Measurements from ENCODE around the gene ING5. TPM values are rescaled to one million over a fixed set of nuclear protein-coding genes. Genes with fewer than 3 reads are reported as not detected.

The ING5 gene
- total RNA-seq, 4 donors from 2014 or later = 37.4 to 94.3 (median 56.3) TPM

DNA sequence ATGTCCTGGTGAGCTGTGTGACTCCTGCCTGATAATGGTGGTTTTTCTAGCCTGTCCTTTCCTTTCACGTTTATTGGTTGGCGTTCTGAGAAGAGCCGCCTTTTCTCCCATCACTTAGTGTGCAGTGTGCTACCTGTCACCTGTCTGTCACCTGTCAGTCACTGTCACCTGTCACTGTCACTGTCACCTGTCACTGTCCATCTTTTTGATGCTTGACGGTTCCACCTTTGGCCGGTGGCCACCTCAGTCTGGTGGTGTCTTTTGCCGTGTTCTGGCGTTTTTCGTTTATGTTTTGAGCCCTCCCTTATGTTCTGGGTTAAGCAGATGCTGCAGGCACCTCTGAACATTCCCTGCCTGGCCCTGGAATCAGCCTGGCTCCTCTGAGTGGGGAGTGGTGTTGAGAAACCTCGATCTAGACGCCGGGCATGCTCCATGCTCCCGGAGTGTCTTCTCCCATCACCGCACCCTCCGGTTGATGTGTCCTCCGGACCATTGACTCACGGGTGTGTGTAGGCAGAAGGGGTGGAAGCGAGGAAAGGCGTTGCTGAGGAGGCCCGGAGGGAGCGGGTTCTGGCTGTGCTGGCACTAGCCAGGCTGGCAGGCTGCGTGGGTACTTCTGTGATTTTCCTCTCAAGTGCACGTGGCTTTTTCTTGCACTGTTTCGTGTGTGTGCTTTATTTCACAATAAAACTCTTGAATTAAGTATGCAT lies 36.0 kb upstream of the ING5 start:
- no peaks in the 10 kb centered on the region for H3K9me3 ChIP-seq

DNA sequence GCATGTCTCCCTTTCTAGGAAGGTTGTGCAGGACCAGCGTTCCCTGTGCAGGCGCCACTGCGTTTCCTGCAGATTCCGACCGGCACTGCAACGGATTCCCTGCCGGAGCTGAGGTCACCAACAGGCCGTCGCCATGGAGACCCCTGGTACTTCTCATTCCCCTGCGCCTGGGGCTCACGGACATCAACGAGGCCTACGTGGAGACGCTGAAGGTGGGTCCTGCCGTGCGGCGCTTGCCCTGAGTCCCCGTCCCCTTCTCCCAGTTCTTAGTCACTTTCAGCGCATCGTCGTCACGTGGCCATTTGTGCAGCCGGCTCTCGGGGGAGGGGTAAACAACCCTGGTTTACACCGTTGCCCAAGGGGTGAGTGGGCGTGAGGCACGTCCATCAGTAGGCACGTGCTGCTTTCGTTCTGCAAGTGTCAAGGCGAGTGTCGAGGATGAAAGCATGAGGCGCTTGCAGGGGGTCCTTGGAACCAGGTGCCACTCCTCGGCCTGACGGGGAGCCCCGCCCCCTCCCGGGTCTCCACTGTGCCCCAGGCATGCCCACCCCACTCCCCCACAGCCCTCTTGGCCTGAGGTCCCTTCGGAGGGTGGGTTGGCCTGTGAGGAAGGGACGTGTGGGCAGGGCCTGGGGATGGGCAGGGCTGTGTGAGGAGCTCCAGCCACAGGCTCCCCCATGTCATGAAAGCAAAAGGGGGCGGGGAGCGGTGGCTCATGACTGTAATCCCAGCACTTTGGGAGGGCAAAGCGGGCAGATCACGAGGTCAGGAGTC lies 35.0 kb upstream of the ING5 start:
- WGBS, 2 donors (ENCODE audit: low coverage in 1 of 2) = 85 to 90% methylated on average over 4 to 42 of the region's 42 CpGs
- TF ChIP-seq EP300 (IDR thresholded peaks at IDR 0.05; ENCODE audit: low read depth) = no peak
- no peak for TF ChIP-seq POLR2A (IDR thresholded peaks at IDR 0.05)
- TF ChIP-seq, protein P1, sequence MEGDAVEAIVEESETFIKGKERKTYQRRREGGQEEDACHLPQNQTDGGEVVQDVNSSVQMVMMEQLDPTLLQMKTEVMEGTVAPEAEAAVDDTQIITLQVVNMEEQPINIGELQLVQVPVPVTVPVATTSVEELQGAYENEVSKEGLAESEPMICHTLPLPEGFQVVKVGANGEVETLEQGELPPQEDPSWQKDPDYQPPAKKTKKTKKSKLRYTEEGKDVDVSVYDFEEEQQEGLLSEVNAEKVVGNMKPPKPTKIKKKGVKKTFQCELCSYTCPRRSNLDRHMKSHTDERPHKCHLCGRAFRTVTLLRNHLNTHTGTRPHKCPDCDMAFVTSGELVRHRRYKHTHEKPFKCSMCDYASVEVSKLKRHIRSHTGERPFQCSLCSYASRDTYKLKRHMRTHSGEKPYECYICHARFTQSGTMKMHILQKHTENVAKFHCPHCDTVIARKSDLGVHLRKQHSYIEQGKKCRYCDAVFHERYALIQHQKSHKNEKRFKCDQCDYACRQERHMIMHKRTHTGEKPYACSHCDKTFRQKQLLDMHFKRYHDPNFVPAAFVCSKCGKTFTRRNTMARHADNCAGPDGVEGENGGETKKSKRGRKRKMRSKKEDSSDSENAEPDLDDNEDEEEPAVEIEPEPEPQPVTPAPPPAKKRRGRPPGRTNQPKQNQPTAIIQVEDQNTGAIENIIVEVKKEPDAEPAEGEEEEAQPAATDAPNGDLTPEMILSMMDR (IDR thresholded peaks at IDR 0.05) = no peak
- H3K9me3 ChIP-seq = no peaks in the 10 kb centered on the region
- in situ Hi-C loops (cut with MboI; ENCODE audit: low pct_ligation_motif_present in 1 of 4, low pct_unique_long_range_greater_than_20kb in 1 of 4, low sequenced_read_pairs in 3 of 4) (no loop called here), intact Hi-C loops (cut with DNase I; ENCODE audit: low total_unique reads) (no loop called here)
- no peak for DNase-seq
- H3K4me1 ChIP-seq = no peaks in the 10 kb centered on the region
- H3K27ac ChIP-seq = no peak overlapping the region
- peaks cover 0 to 18% (median 5%) of the 10 kb centered on the region in 4 donors for H3K36me3 ChIP-seq
- no peak overlapping the region for H3K4me3 ChIP-seq
- no peaks in the 10 kb centered on the region for H3K27me3 ChIP-seq

More for the DNA sequence above, 36.0 kb upstream of the ING5 start:
- H3K4me1 ChIP-seq = no peaks in the 10 kb centered on the region
- no peak overlapping the region for H3K4me3 ChIP-seq
- peaks cover 0 to 18% (median 5%) of the 10 kb centered on the region in 4 donors for H3K36me3 ChIP-seq
- TF ChIP-seq POLR2AphosphoS5 (IDR thresholded peaks at IDR 0.05) (no peak), POLR2A (IDR thresholded peaks at IDR 0.05) (no peak), EP300 (IDR thresholded peaks at IDR 0.05; ENCODE audit: low read depth) (no peak)
- TF ChIP-seq, protein P1 (IDR thresholded peaks at IDR 0.05) = no peak
- DNase-seq = no peak
- in situ Hi-C loops (cut with MboI; ENCODE audit: low pct_ligation_motif_present in 1 of 4, low pct_unique_long_range_greater_than_20kb in 1 of 4, low sequenced_read_pairs in 3 of 4) (no loop called here), intact Hi-C loops (cut with DNase I; ENCODE audit: low total_unique reads) (no loop called here)
- WGBS, 2 donors (ENCODE audit: low coverage in 1 of 2) = 89 to 95% methylated on average over 8 to 23 of the region's 23 CpGs
- no peak overlapping the region for H3K27ac ChIP-seq
- no peaks in the 10 kb centered on the region for H3K27me3 ChIP-seq

DNA sequence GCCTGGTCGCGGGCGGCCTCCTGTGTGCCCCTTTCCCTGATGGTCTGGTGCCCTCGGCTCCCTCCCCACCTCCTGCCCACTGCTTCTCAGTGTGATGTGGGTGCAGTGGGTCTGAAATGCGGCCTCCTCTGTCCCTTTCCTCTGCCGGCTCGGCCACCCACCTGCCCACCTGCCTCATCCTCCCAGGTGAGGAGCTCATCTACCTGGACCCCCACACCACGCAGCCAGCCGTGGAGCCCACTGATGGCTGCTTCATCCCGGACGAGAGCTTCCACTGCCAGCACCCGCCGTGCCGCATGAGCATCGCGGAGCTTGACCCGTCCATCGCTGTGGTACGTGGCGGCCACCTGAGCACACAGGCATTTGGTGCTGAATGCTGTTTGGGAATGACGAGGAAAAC lies 33.5 kb upstream of the ING5 start:
- Histone ChIP-seq H3K4me3 (no peak overlapping the region), H3K27me3 (no peaks in the 10 kb centered on the region), H3K27ac (no peak overlapping the region), H3K4me1 (no peaks in the 10 kb centered on the region), H3K9me3 (no peaks in the 10 kb centered on the region), H3K36me3 (peaks cover 0 to 24% (median 5%) of the 10 kb centered on the region in 4 donors)
- WGBS, 2 donors (ENCODE audit: low coverage in 1 of 2) = 95 to 98% methylated on average over 9 to 21 of the region's 21 CpGs
- no peak for TF ChIP-seq POLR2A (IDR thresholded peaks at IDR 0.05)
- no peak for TF ChIP-seq EP300 (IDR thresholded peaks at IDR 0.05; ENCODE audit: low read depth)
- intact Hi-C loops (cut with DNase I; ENCODE audit: low total_unique reads) = no loop called here
- in situ Hi-C loops (cut with MboI; ENCODE audit: low pct_ligation_motif_present in 1 of 4, low pct_unique_long_range_greater_than_20kb in 1 of 4, low sequenced_read_pairs in 3 of 4) = no loop called here
- DNase-seq = no peak

DNA sequence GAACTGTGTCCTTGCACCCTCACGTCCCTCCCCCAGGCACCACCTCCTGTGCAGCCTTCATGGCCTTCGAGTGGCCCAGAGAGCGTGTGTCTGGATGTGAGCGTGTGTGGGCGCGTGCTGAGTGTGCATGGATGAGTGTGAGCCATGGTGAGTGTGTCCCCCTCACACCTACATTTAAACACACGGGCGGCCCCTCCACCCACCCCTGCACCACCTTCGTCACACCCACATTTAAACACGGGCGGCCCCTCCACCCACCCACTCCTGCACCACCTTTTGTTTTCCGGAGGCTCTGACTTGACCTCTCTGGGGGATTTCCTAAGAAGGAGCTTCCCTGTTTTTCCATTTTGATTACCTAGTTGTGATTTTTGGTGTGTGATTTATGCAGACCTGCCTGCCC lies 33.0 kb upstream of the ING5 start:
- 89% methylated on average over 12 of the region's 12 CpGs; no CpG with 5 or more reads in 1 of the 2 donors for WGBS, 2 donors (ENCODE audit: low coverage in 1 of 2)
- Histone ChIP-seq H3K4me1 (no peaks in the 10 kb centered on the region), H3K4me3 (no peak overlapping the region), H3K36me3 (peaks cover 0 to 24% (median 5%) of the 10 kb centered on the region in 4 donors), H3K9me3 (no peaks in the 10 kb centered on the region), H3K27ac (no peak overlapping the region), H3K27me3 (no peaks in the 10 kb centered on the region)
- TF ChIP-seq EP300 (IDR thresholded peaks at IDR 0.05; ENCODE audit: low read depth) (no peak), POLR2AphosphoS5 (IDR thresholded peaks at IDR 0.05) (no peak), POLR2A (IDR thresholded peaks at IDR 0.05) (no peak)
- TF ChIP-seq, protein P1 (IDR thresholded peaks at IDR 0.05) = no peak
- intact Hi-C loops (cut with DNase I; ENCODE audit: low total_unique reads) (no loop called here), in situ Hi-C loops (cut with MboI; ENCODE audit: low pct_ligation_motif_present in 1 of 4, low pct_unique_long_range_greater_than_20kb in 1 of 4, low sequenced_read_pairs in 3 of 4) (no loop called here)
- no peak for DNase-seq

All from transverse colon (tissue), 4 donors.